ENCODE data around the gene LEMD2. TPM values are rescaled to one million over a fixed set of nuclear protein-coding genes. Genes with fewer than 3 reads are reported as not detected.

LEMD2 gene
- polyA plus RNA-seq, 1 donor (not counting 4 experiments of a cell fraction or from before 2014, with no cell fraction given) = 48.6 TPM

GRCh38 chr6:33776186-33776585 is 12.7 kb downstream of the LEMD2 start:
- H3K79me2 ChIP-seq (ENCODE audit: control insufficient read depth, insufficient read depth, low read length) = no peaks in the 10 kb centered on the region
- peaks cover 5% of the 10 kb centered on the region for H3K9me1 ChIP-seq (ENCODE audit: control insufficient read depth, extremely low read depth, insufficient read depth, low read length)
- no peaks in the 10 kb centered on the region for H3K27me3 ChIP-seq (ENCODE audit: control insufficient read depth, extremely low read depth, insufficient read depth, low read length)
- H3K4me3 ChIP-seq (ENCODE audit: control insufficient read depth in 2 of 3, extremely low read depth in 1 of 3, insufficient read depth in 2 of 3, low read depth in 1 of 3, low read length in 3 of 3) = no peak overlapping the region
- H3K4me1 ChIP-seq (ENCODE audit: control insufficient read depth, extremely low read depth, insufficient read depth, low read length) = peaks cover 27% of the 10 kb centered on the region
- no peak overlapping the region for H3K27ac ChIP-seq (ENCODE audit: control insufficient read depth, insufficient read depth, low read length)
- no peak for TF ChIP-seq EZH2 (IDR thresholded peaks at IDR 0.05; ENCODE audit: low read length)
- TF ChIP-seq, protein P1, sequence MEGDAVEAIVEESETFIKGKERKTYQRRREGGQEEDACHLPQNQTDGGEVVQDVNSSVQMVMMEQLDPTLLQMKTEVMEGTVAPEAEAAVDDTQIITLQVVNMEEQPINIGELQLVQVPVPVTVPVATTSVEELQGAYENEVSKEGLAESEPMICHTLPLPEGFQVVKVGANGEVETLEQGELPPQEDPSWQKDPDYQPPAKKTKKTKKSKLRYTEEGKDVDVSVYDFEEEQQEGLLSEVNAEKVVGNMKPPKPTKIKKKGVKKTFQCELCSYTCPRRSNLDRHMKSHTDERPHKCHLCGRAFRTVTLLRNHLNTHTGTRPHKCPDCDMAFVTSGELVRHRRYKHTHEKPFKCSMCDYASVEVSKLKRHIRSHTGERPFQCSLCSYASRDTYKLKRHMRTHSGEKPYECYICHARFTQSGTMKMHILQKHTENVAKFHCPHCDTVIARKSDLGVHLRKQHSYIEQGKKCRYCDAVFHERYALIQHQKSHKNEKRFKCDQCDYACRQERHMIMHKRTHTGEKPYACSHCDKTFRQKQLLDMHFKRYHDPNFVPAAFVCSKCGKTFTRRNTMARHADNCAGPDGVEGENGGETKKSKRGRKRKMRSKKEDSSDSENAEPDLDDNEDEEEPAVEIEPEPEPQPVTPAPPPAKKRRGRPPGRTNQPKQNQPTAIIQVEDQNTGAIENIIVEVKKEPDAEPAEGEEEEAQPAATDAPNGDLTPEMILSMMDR (optimal IDR thresholded peaks at IDR 0.05 in 1 of 3, IDR thresholded peaks at IDR 0.05 in 1 of 3, conservative IDR thresholded peaks at IDR 0.05 in 1 of 3; ENCODE audit: extremely low read depth in 1 of 3, insufficient read depth in 2 of 3, low read length in 3 of 3) = no peak
- H3K4me2 ChIP-seq (ENCODE audit: control insufficient read depth, extremely low read depth, insufficient read depth, low read depth, low read length) = no peak overlapping the region
- H3K9ac ChIP-seq (ENCODE audit: control insufficient read depth, extremely low read depth, insufficient read depth, low read length) = no peak overlapping the region
- peaks cover 4% of the 10 kb centered on the region for H4K20me1 ChIP-seq (ENCODE audit: control insufficient read depth, extremely low read depth, insufficient read depth, low read length)
- dilution Hi-C loops (cut with MboI; ENCODE audit: extremely low pct_ligation_motif_present, low sequenced_read_pairs) = no loop called here
- no peaks in the 10 kb centered on the region for H3K9me3 ChIP-seq (ENCODE audit: control insufficient read depth, low read depth, low read length)
- H3K36me3 ChIP-seq (ENCODE audit: control insufficient read depth in 2 of 2, extremely low read depth in 1 of 2, insufficient read depth in 2 of 2, low read length in 2 of 2) = peaks cover 53 to 68% of the 10 kb centered on the region in 2 experiments
- DNase-seq (ENCODE audit: low read depth, low spot score) = no peak
- FAIRE-seq = no peak
- H2AFZ ChIP-seq (ENCODE audit: control insufficient read depth, low read length) = no peak overlapping the region

DNA sequence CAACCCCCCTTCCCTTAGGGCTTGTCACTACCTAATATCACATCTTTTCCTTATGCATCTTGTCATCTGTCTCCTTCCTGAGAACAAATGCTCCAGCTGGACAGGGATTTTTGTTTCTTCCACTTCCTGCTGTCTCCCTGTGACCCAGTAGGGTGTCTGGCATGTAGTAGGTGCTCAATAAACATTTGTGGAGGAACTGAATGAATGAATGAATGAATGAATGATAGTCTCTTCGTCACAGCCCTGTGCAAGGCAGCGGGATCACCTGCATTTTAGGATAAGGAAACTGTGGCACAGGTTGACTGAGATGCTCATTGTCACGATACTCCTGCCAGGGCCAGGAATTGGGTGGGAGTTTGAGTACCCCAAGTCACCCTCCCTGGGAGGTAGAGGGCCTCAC is 14.2 kb downstream of the LEMD2 start:
- dilution Hi-C loops (cut with MboI; ENCODE audit: extremely low pct_ligation_motif_present, low sequenced_read_pairs) = no loop called here
- H3K9me3 ChIP-seq (ENCODE audit: control insufficient read depth, low read depth, low read length) = no peaks in the 10 kb centered on the region
- FAIRE-seq (no peak), DNase-seq (ENCODE audit: low read depth, low spot score) (no peak)
- TF ChIP-seq, protein P1 (optimal IDR thresholded peaks at IDR 0.05 in 1 of 3, IDR thresholded peaks at IDR 0.05 in 1 of 3, conservative IDR thresholded peaks at IDR 0.05 in 1 of 3; ENCODE audit: extremely low read depth in 1 of 3, insufficient read depth in 2 of 3, low read length in 3 of 3) = no peak
- TF ChIP-seq EZH2 (IDR thresholded peaks at IDR 0.05; ENCODE audit: low read length) = no peak
- peaks cover 45 to 57% of the 10 kb centered on the region in 2 experiments for H3K36me3 ChIP-seq (ENCODE audit: control insufficient read depth in 2 of 2, extremely low read depth in 1 of 2, insufficient read depth in 2 of 2, low read length in 2 of 2)
- H4K20me1 ChIP-seq (ENCODE audit: control insufficient read depth, extremely low read depth, insufficient read depth, low read length) = peaks cover 4% of the 10 kb centered on the region
- H3K9me1 ChIP-seq (ENCODE audit: control insufficient read depth, extremely low read depth, insufficient read depth, low read length) = peaks cover 5% of the 10 kb centered on the region
- peaks cover 30% of the 10 kb centered on the region for H3K4me1 ChIP-seq (ENCODE audit: control insufficient read depth, extremely low read depth, insufficient read depth, low read length)
- no peak overlapping the region for H3K4me3 ChIP-seq (ENCODE audit: control insufficient read depth in 2 of 3, extremely low read depth in 1 of 3, insufficient read depth in 2 of 3, low read depth in 1 of 3, low read length in 3 of 3)
- H3K4me2 ChIP-seq (ENCODE audit: control insufficient read depth, extremely low read depth, insufficient read depth, low read depth, low read length) = no peak overlapping the region
- no peak overlapping the region for H3K9ac ChIP-seq (ENCODE audit: control insufficient read depth, extremely low read depth, insufficient read depth, low read length)
- H3K27ac ChIP-seq (ENCODE audit: control insufficient read depth, insufficient read depth, low read length) = no peak overlapping the region
- H3K27me3 ChIP-seq (ENCODE audit: control insufficient read depth, extremely low read depth, insufficient read depth, low read length) = no peaks in the 10 kb centered on the region
- H3K79me2 ChIP-seq (ENCODE audit: control insufficient read depth, insufficient read depth, low read length) = no peaks in the 10 kb centered on the region
- no peak overlapping the region for H2AFZ ChIP-seq (ENCODE audit: control insufficient read depth, low read length)

Data from keratinocyte (primary cell).